HG02678 (cell line): ENCODE measurements around the gene CHST15.

Experiments
- ATAC-seq: cut with Tn5 transposase; IDR thresholded peaks from one replicate; pipeline ENCODE4 v1.9.1; 2021; ENCODE audit warnings: mild to moderate bottlenecking, moderate library complexity; ENCODE audit not compliant: unreplicated experiment

Gene CHST15

DNA sequence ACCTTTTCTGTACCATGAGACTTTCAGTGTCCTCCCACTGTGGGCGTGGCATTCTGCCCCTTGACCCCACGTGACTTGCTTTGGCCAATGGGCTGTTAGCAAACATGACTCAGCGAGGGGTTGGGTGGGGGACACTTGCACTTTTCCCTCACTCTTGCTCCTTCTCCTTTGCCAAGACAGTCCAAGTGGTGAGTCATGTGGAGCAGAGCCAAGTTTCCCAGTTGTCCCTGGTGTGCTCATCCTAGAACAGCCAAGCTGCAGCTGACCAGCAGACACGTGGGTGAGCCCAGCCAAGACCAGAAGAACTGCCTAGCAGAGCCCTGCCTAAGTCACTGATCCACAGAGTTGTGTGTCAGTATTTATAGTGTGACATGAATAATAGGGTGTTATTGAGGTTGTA lies 119.0 kb downstream of the CHST15 start:
- ATAC-seq, result no peak

DNA sequence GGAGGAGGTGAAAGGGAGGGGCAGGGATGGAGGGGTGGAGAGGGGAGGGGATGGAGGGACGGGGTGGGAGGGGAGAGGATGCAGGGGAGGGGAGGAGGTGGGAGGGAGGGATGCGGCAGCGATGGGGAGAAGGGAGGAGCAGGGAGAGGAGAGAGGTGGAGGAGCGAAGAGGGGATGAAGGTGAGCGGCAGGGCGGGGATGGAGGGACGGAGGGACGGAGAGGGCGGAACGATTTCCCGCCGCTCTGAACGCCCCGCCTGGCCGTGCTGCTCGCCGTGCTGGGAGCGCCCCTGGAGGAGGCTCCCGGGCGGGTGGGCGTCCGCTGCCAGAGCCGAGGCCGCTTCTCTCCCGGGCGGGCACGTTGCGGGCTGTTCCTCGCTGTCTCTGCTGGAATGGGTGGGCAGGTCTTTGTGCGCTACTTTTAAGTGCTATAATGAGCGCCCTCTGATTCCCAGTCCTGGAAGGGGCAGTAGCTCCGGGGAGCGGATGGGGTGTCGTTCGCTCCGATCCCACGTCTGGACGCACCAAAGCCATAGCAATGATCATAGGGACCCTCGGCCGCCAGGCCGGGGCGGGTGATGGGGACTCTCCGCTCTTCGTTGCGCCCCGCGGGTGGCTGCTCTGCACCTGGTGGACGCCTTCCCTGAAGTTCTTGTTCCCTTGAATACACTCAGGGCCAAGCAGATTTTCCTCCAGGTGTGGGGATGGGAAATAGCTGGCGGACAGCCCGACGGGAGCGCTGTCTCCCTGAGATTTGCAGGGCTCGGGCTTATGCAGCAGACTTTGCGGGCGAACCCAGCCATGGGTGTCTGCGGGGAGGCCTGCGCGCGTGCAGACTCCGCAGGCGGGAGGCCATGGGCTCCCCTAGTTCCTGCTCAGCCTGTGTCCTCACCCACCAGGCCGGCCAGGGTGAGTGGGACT lies 120.7 kb downstream of the CHST15 start:
- ATAC-seq, result no peak

DNA sequence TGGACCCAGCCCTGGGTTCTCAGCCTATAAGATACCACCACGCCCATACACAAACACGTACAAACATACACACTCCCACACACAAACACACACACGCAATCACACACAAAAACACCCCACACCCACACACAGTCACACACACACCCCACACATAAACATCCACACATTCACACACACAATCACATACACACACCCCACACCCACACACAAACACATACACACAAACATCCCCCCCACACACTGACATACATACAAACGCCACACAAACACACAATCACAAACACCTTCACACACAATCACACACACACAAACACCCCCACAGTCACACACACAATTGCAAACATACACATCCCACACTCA lies 122.5 kb downstream of the CHST15 start:
- no peak for ATAC-seq

DNA sequence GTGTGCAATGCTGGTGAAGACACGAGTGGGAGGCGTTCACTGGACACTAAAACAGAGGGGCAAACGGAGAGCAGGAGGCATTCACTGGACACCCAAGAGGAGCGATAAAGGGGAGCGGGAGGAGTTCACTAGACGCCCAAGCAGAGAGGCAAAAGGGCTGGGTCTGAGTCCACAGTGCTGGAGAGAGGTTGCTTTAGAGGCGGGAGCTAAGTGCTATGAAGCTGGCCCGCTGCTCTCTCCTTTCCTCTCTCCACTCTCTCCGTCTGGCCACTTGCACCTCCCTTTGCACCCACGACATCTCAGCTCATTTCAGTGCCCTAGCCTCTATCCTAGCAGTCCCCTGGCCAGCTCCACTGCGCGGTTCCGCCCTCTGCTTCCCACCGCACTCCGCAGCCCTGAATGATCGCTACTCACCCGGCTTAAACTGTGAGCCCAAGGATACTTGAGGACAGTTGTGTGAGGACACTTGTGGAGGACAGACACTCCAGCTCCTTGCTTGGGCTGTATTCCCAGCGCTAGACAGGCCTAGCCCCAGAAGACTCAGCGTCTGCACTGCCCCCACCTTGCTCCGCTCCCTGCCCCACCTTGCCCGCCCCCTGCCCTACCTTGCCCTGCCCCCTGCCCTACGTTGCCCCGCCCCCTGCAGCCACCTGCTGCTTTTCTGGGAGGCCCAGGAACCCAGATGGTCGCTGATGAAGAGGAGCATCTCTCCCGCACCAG lies 123.0 kb downstream of the CHST15 start:
- no peak for ATAC-seq

DNA sequence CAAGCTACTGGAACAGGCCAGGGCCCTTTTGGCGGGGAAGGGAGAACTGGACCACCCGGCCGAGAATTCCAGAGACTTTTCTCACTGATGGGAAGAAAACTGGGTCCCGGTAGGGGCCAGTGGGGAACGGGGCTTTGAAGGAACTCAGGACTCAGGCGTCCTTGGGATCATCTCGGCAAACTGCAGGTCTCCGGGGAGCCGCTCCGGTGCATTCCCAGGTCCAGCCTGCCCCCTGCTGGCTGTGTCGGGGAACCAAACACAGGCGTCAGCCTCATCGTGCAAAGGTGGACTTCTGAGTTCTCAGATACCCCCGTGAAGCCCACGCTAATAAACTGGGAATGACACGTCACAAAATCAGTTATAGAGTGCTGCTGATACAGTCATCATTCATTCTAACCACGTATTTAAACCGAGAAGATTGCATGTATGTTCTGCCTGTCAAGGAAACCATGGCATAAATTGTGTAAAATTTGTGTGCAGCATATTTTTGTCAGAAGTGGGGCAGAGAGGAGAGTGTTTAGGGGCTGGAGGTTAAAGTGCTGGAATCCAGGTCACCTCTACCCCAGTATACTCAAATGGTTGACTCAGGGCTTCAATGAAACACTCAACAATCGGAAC lies 125.7 kb downstream of the CHST15 start:
- no peak for ATAC-seq

DNA sequence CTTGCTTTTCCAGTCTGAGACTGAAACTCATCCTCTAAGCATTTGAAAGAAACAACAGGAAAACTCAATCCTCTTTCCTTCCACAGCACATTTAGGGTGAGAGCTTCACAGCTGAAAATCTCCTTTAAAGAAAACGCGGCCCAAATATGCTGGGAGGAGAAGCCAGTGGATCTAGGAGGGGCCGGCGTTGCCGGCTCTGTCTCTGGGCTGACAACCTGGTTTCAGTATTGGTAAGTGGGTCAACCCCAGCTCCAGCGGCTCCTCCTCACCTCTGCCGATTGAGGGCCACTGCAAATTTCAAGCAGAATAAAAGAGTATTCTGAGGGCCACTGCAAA lies 126.5 kb downstream of the CHST15 start:
- no peak for ATAC-seq

DNA sequence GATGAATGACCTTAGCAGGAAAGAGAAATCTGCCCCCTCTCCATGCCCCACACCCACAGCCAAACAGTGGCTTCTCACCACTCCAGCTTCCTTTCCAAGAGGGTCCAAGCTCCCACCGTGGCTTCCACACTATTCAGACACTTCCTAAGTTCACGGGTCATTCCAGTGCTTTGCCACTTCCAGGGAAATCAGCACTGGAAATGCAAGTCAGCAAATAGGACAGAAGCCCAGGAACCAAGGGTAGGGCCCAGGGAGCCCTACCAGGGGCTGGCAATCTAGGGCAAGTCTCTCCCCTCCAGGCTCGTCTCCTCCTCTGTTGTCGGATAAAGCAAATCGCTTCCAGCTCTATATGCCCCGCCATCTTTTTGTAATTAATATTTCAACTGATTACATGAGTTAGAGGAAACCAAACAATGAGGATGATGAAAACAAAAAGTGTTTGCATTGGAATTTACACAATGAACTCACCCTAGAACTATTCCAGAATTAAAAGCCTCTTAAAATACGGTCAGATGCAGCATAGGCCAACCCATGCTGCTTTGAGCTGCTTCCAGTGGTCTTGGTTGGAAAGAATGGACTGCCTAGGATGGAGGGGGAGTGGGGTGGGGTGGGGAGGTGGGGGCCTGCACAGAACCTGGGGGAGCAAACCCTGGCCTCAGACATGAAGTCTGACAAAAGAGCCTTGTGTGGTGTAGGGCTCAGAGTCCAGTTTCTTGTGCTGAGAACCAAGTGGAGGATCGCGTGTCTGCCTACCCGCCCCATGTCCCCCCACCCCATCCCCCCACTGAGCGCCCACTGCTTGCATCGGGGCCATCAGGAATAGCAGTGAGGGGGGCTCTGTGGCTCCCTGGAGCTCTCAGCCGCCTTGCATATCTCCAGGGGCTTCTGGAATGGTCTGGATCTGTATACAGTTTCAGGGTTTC lies 127.2 kb downstream of the CHST15 start:
- ATAC-seq, result no peak

DNA sequence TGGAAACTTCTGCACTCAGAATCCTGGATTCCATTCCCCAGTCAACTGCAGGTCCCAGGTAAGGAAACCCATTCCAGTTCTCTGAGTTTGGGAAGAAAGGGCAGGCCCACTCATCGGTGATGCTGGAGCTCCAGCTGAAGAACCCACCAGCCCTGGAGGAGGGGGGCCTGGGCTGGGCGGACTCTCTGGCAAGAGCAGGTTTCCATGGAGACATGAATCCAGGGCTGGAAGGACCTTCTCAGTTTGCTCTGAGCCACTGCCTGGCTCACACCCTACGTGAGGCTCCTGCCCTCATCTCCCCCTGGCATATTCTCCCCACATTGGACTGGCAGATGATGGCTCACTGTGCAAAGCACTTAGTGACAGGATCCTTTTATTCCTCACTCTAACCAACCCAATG lies 128.4 kb downstream of the CHST15 start:
- ATAC-seq, result no peak

DNA sequence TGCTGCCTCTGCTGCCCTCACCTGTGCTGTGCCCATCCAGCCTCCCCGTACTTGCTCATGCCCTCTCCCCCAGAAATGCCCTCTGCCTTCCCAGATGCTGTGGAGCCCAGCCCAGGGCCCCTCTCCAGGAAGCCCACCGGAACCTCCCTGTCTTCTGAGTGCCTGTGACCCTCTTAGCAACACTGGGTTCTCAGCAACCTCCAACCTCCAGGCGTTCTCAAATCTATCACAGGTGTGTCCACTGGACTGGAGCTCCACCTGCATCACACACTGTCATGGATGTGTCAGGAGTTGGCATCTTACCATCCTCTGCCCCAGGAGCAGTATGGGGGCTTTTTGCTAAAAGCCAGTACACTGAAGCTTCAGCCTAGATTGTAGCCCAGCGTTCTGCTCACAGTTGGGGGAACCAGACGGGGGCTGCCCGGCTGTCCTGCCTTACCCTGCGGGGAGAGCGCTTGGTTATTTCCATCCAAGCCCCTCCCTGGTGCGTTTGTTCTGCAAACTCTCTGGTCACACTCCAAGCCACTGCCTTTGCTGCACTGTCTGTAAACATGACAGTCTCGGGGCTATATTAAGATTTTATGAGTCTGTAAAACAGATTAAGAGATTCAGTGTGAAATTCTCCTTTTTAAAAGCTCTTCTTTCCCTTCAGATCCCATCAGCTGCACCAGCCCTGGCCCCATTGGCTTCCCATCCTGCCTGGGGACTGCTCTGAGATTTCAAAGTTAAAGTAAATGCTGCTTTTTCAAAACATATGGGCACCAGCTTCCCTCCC lies 130.5 kb downstream of the CHST15 start:
- no peak for ATAC-seq

DNA sequence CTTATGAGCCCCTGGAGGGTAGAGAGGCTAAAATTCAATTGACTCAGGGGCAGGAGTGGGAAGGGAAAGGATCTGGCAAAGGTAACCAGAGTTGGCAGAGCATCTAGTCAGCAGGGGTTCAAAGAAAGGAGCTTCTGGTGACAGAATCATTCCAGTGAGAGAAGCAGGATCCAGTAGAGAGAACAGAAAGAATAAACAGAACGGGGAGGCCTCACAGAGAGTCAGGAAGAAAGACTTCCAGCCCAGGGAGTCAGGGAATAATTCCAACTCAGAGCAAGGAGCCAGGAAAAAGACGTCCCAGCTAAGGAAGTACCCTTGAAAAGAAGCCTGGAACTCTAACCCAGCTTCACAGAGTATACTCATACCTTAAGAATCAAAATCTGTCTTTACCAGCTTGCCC lies 135.2 kb downstream of the CHST15 start:
- no peak for ATAC-seq
